ENCODE measurements around the gene ZNF853.

ZNF853 gene

GRCh38 chr7:6614953-6615722, at the start of gene ZNF853:
TSS of gene ZNF853 (plus strand) at chr7:6615610. CDS start at chr7:6616175, 565 bp downstream.
- peak within 1 kb of the TSS; percentile 46 for H3K4me3 ChIP-seq (ENCODE audit: low read depth, low read length)
- TF ChIP-seq, protein P1, sequence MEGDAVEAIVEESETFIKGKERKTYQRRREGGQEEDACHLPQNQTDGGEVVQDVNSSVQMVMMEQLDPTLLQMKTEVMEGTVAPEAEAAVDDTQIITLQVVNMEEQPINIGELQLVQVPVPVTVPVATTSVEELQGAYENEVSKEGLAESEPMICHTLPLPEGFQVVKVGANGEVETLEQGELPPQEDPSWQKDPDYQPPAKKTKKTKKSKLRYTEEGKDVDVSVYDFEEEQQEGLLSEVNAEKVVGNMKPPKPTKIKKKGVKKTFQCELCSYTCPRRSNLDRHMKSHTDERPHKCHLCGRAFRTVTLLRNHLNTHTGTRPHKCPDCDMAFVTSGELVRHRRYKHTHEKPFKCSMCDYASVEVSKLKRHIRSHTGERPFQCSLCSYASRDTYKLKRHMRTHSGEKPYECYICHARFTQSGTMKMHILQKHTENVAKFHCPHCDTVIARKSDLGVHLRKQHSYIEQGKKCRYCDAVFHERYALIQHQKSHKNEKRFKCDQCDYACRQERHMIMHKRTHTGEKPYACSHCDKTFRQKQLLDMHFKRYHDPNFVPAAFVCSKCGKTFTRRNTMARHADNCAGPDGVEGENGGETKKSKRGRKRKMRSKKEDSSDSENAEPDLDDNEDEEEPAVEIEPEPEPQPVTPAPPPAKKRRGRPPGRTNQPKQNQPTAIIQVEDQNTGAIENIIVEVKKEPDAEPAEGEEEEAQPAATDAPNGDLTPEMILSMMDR (IDR thresholded peaks at IDR 0.05; ENCODE audit: low read depth, low read length): no peak

GRCh38 chr7:6565655-6566054, 49.8 kb upstream of the ZNF853 start:
- TF ChIP-seq, protein P1 (IDR thresholded peaks at IDR 0.05; ENCODE audit: low read depth, low read length): no peak
- H3K4me3 ChIP-seq (ENCODE audit: low read depth, low read length): no peak overlapping the region

DNA sequence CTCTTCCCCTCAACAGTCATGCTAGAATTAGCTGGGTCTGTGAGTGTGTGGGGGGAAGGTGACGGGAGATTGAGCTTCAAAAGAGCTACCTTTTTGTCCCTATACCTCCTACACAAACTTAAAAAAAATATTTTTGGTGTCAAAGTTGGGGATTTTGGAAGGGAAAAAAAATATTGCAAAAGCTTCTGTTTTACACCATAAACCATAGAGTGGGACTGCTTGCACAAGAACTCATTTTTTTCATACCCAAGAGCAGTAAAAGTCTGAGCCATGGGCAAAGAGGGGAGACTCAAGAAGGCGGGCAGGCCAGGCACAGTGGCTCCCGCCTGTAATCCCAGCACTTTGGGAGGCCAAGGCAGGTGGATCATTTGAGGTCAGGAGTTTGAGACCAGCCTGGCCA, 47.5 kb upstream of the ZNF853 start:
- no peak overlapping the region for H3K4me3 ChIP-seq (ENCODE audit: low read depth, low read length)
- TF ChIP-seq, protein P1 (IDR thresholded peaks at IDR 0.05; ENCODE audit: low read depth, low read length): no peak

DNA sequence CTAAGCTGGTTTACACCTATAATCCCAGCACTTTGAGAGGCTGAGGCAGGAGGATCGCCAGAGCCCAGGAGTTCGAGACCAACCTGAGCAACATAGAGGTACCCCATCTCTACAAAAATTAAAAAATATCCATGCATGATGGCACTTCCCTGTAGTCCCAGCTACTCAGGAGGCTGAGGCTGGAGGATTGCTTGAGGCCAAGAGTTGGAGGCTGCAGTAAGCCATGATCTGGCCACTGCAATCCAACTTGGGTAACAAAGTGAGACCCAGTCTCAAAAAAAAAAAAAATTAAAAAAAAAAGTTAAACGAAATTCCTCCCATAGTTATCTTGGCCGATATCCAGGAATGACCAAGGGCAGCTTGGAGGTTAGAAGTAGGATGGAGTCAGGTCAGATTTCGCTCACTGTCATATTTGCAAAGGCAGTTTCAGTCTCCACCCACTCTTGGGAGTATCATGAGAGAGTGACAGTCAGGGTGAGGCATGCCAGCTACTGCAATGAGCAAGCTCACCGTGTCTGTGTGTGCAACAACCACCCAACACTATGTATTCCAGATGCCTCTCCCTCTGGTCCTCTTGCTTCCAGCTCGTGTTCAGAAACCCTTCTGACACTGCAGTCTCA, 44.1 kb upstream of the ZNF853 start:
- TF ChIP-seq, protein P1 (IDR thresholded peaks at IDR 0.05; ENCODE audit: low read depth, low read length): no peak

DNA sequence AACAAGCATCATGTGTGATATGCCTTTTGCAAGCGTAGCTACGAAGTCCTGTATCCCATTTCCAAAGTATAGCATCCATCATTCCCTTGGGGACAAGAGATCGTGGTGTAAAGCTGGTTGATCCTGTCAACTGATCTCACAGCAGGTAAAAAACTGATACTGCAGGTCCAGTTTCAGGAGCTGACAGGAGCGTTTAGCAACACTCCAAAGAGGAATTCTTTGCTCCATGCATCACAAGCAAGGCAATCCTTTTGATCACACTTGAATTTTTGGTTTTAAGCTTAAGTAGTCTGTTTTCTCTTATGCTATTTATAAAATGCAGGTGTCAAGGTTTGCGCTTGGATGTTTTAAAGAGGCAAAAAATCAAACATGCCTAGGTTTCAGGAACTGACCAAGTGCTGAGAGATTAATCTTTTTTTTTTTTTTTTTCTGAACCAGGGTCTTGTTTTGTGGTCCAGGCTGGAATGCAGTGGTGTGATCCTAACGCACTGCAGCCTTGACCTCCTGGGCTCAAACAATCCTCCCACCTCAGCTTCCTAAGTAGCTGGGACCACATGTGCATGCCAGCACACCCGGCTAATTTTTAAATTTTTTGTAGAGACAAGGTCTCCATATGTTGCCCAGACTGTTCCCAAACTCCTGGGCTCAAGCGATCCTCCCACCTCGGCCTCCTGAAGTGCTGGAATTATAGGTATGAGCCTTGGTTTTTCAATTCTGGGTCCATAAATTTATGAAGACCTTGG, 40.0 kb upstream of the ZNF853 start:
- TF ChIP-seq, protein P1 (IDR thresholded peaks at IDR 0.05; ENCODE audit: low read depth, low read length): no peak
- H3K4me3 ChIP-seq (ENCODE audit: low read depth, low read length): no peak overlapping the region

More for the DNA sequence above, 44.1 kb upstream of the ZNF853 start:
- no peak overlapping the region for H3K4me3 ChIP-seq (ENCODE audit: low read depth, low read length)

DNA sequence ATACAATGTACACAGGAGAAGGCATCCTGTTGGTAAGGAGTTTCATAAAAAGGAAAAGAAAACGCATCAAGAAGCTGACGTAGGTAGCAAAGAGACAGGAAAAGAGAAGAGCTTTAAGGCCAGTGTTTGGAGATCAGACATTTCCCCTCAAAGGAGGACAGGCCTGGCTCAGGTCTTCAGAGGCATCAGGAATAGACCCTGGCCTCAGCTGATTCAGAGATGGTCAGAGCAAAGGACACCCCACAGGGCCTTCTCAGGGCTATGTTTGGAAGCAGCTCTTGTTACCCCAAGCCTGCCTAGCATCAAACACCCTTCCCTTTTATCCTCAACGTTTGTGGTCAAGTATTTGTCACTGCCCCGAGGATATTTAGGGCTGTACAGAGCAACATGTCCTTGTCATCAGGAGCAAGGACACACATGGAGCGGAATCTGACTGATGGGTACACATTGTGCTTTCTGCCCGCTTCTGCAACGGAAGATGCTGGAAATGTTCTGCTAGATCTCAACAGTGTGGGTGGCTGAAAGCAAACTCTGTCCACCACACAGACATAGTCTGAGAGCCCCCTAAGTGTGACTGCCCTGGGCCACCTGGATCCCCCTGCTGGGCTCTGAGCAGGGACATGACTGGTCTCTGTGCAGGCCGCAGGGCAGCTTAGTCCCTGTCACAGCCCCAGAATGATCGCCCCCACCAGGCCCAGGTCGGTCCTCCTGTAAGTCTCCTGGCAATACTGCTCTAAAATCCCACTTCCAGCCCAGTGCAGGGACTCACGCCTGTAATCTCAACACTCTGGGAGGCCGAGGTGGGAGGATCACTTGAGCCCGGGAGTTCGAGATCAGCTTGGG, 39.2 kb upstream of the ZNF853 start:
- peak overlapping the region; percentile 67 for H3K4me3 ChIP-seq (ENCODE audit: low read depth, low read length)
- TF ChIP-seq, protein P1 (IDR thresholded peaks at IDR 0.05; ENCODE audit: low read depth, low read length): no peak

- peak overlapping the region; percentile 67 for H3K4me3 ChIP-seq (ENCODE audit: low read depth, low read length)
These were observed 38.5 kb upstream of the ZNF853 start for GRCh38 chr7:6576867-6577368.

Measured in WI38 (cell line).